GM12878 (cell line): Measurements from ENCODE around the gene LRRC3. TPM values are rescaled to one million over a fixed set of nuclear protein-coding genes. Genes with fewer than 3 reads are reported as not detected.

Experiments
- BHLHE40 ChIP-seq, 2 experiments: fragments of 450-650 bp in 1 of 2; IDR thresholded peaks; 2 replicates each; pipeline ENCODE4 v1.6.1; 2011 to 2017; ENCODE audit warnings: low read depth in 2 of 2, borderline replicate concordance in 1 of 2, improper control_type of control experiment in 1 of 2, low read length in 1 of 2, mild to moderate bottlenecking in 1 of 2
- CUX1 ChIP-seq: IDR thresholded peaks from 2 replicates; pipeline ENCODE4 v1.6.1; 2012; ENCODE audit warnings: improper control_type of control experiment, low read depth, low read length; ENCODE audit not compliant: insufficient replicate concordance
- RCOR1 ChIP-seq: conservative IDR thresholded peaks from 2 replicates; pipeline ENCODE4 v1.6.1; 2012; ENCODE audit warnings: low read depth, low read length, improper control_type of control experiment
- SREBF1 ChIP-seq: IDR thresholded peaks from 2 replicates; pipeline ENCODE4 v1.6.1; 2012; ENCODE audit warnings: mild to moderate bottlenecking, low read length
- SREBF2 ChIP-seq: IDR thresholded peaks from 2 replicates; pipeline ENCODE4 v1.6.1; 2012; ENCODE audit warnings: mild to moderate bottlenecking, low read length
- TCF3 ChIP-seq: IDR thresholded peaks from 2 replicates; pipeline ENCODE4 v1.6.1; 2012; ENCODE audit warnings: low read depth, mild to moderate bottlenecking, low read length, borderline replicate concordance; ENCODE audit not compliant: insufficient read depth
- ZNF274 ChIP-seq: IDR thresholded peaks from one replicate; pipeline ENCODE4 v1.8.0; 2011; ENCODE audit not compliant: insufficient read length, insufficient read depth
- polyA plus RNA-seq, 11 experiments: library from polyadenylated mRNA; depleted of rRNA in 4 of 11; unstranded in 6 of 11; stranded (reverse) in 5 of 11; fragments of >200 nt; fragmentation: Nextera tagmentation in 4 of 11; fragmentation: Illumina TruSeq in 1 of 11; extraction: Ambion mirVana in 4 of 11; extraction: Trizol in 1 of 11; gene quantifications; 1 replicate in 1 of 11; 2 replicates in 10 of 11; pipeline versions ENCODE4 v1.2.1 to v1.2.3, GENCODE V29; 2011 to 2016; ENCODE audit warnings: inconsistent platforms in 2 of 11, missing spikeins in 2 of 11, low read depth in 1 of 11
- total RNA-seq, 4 experiments: library from RNA; depleted of rRNA in 3 of 4; stranded (reverse); fragments of >200 nt in 3 of 4; fragmentation: Illumina TruSeq in 1 of 4; extraction: Trizol in 1 of 4; gene quantifications; 2 replicates each; pipeline versions ENCODE4 v1.2.1 to v1.2.3, GENCODE V29; 2013 to 2021

Gene LRRC3
- total and polyA plus RNA-seq, 10 of the 15 experiments (the other 5 are each of a cell fraction or from before 2014, with no cell fraction given) = 0.02 to 0.31 (median 0.09) TPM; not detected in 1

DNA sequence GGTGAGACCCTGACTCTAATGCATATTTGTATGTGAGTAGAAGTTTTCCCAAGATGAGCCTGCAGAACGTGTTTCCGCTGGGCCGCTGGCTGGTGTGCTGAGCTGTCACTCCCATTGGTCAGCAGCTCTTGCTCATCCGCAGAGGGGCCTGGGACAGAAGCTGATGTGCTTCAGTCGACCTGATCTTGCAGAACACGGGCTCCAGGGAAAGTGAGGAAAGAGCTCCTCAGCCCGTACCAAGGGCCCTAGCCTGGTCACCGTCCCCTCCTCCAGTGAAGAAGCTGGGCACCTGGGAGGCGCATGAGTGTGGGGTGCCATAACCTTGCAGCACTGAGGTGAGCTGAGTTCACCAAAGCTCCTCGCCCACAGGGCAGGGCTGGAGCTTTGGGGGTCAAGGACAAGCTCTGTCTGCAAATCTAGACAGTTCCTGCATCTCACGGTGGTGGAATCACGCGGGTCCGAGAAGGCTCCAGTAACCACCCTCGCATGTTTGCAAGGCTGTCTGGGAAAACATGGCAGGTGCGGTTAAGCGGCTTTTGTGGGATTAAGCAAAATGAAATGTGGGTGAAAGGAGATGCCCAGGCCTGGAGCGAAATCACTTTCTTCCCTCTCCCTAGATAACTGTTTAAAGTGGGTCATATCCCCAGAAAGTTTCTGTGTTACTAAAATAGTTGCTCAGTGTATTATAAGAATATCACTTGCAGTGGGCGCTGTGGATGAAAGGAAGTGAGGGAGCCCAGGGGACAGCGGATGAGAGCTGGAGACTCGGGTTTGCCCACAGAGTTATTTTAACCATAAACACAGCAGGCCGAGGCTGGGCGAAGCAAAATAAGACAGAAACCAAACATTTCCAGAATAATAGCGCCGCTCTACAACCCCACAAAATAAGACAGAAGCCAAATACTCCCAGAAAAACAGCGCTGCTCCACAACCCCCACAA is 33.1 kb upstream of the LRRC3 start (continued):
- TF ChIP-seq CUX1 (no peak), TCF3 (no peak), SREBF1 (no peak), BHLHE40 (IDR thresholded peaks at IDR 0.05; ENCODE audit: borderline replicate concordance in 1 of 2, low read depth in 2 of 2, low read length in 1 of 2) (no peak), SREBF2 (no peak), RCOR1 (no peak), ZNF274 (no peak)
